GM18861 (cell line): Measurements from ENCODE around the gene RPS6KL1.
A peak's percentile ranks its signal among the peaks of the same experiment; 100 is the strongest.

Source experiments
- ATAC-seq: cut with Tn5 transposase; IDR thresholded peaks from one replicate; pipeline ENCODE4 v1.9.1; 2021; ENCODE audit not compliant: unreplicated experiment

Gene RPS6KL1

GRCh38 chr14:74891870-74892269 is 31.2 kb downstream of the RPS6KL1 start:
- ATAC-seq: no peak

GRCh38 chr14:74890262-74890661 is 32.8 kb downstream of the RPS6KL1 start:
- ATAC-seq: no peak

- no peak for ATAC-seq
These were observed 34.6 kb downstream of the RPS6KL1 start for GRCh38 chr14:74888164-74889158.

GRCh38 chr14:74886001-74886400 is 37.1 kb downstream of the RPS6KL1 start:
- ATAC-seq: no peak

GRCh38 chr14:74882103-74882920 is 40.7 kb downstream of the RPS6KL1 start:
- peak; percentile 20 for ATAC-seq

- peak; percentile 84 for ATAC-seq
These were observed 41.5 kb downstream of the RPS6KL1 start, which contains the start of gene DLST for GRCh38 chr14:74881431-74882102. DLST (plus strand) TSS chr14:74881916; CDS start chr14:74881954, 38 bp downstream.

GRCh38 chr14:74879427-74880182 is 43.5 kb downstream of the RPS6KL1 start:
- no peak for ATAC-seq

GRCh38 chr14:74875941-74876913 is 46.8 kb downstream of the RPS6KL1 start, which contains the start of gene PROX2:
PROX2 (minus strand) TSS chr14:74876145; CDS start chr14:74863834, 12,311 bp downstream.
- ATAC-seq: no peak

- ATAC-seq: no peak
These were observed 47.9 kb downstream of the RPS6KL1 start for GRCh38 chr14:74875204-74875603.

GRCh38 chr14:74871819-74872218 is 51.2 kb downstream of the RPS6KL1 start:
- ATAC-seq: no peak

- ATAC-seq: no peak
These were observed 54.3 kb downstream of the RPS6KL1 start for GRCh38 chr14:74868739-74869138.

GRCh38 chr14:74867673-74868072 is 55.4 kb downstream of the RPS6KL1 start:
- ATAC-seq: no peak

- ATAC-seq: no peak
These were observed 56.2 kb downstream of the RPS6KL1 start for GRCh38 chr14:74866708-74867389.

GRCh38 chr14:74865156-74865555 is 57.9 kb downstream of the RPS6KL1 start:
- no peak for ATAC-seq

- ATAC-seq: no peak
These were observed 58.9 kb downstream of the RPS6KL1 start for GRCh38 chr14:74864198-74864597.

- no peak for ATAC-seq
These were observed 59.8 kb downstream of the RPS6KL1 start for GRCh38 chr14:74863274-74863673.

- no peak for ATAC-seq
These were observed 61.3 kb downstream of the RPS6KL1 start for GRCh38 chr14:74861734-74862090.

GRCh38 chr14:74860899-74861733 is 61.9 kb downstream of the RPS6KL1 start:
- ATAC-seq: no peak
